Activated CD4-positive, alpha-beta T cell treated with anti-CD3 and anti-CD28 coated beads, Interleukin-2, amount 50 U/mL, for 48 hours (primary cell): Measurements from ENCODE around the gene BLCAP.
A peak's percentile ranks its signal among the peaks of the same experiment; 100 is the strongest.

Experiments
- DNase-seq, 2 experiments: peaks; one replicate each; pipeline ENCODE4 v3.0.0-alpha.2; 2020

The BLCAP gene

DNA sequence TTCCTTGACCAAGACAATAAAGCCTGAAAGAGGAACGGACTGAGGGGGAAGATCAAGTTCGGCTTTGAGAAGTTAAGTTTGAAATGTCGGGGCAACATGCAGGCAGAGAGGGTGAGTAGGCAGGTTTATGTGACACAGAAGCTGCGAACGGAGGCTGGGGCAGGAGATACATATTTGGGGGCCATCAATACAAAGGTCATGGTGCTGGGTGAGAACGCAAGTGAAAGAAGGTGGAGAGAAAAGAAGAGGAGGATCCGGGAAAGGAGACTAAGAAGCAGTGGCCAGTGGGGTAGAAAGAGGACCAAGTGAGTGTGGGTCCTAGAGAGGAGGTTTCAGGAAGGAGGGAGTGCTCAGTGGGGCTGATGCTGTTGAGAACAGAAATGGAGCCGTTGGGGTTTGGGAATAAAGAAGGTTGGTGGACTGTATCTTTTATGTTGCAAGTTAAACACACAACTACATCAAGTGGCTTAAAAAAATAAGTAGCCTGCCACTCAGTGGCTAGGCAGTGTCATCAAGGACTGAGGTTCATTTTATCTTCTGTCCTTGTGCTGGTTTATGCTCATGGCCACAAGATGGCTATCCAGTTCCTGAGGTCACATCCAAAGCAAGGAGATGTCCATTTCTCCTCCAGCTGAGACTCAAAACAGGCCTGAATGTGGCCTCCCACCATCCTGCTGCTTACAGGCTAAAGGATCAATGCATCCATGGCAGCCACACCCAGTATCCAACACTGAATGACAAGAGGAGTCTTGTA, 1.7 kb upstream of the BLCAP start:
- DNase-seq, result no peak

DNA sequence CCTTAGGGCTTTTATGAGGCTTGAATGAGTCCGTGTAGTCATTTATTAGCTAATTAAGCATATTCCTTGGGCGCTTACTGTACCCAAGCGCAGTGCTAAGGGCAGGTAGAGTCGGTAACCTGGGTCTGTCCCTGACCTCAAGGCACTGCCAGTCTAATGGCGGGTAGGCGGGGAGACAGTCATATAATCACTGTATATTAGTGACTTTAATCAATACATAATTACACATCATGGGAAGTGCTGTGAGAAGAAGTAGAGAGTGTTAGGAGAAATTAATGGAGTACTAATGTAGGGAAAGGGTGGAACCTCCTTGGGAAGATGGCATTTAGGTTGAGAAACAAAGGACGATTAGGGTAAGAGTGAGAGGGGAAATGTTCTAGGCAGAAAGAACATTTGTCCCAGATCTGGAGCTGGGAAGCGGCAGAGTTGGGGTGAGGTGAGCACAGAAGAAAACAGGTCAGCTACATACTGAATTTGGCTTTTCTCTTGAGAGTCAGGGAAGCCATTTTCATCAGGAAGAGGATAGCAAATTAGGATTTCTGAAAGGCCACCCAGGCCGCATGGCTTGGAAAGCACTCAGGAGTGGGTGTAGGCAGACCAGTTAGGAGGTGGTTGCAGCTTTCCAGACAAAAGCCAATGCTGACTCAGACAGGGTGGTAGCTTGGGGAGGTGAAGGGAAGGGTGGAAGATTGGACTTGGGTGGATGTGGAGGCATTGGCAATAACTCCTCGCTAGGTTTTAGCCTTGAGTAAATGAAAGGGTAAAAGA, 954 bp upstream of the BLCAP start:
- peak in 1 of 2 experiments; percentile 25 for DNase-seq

DNA sequence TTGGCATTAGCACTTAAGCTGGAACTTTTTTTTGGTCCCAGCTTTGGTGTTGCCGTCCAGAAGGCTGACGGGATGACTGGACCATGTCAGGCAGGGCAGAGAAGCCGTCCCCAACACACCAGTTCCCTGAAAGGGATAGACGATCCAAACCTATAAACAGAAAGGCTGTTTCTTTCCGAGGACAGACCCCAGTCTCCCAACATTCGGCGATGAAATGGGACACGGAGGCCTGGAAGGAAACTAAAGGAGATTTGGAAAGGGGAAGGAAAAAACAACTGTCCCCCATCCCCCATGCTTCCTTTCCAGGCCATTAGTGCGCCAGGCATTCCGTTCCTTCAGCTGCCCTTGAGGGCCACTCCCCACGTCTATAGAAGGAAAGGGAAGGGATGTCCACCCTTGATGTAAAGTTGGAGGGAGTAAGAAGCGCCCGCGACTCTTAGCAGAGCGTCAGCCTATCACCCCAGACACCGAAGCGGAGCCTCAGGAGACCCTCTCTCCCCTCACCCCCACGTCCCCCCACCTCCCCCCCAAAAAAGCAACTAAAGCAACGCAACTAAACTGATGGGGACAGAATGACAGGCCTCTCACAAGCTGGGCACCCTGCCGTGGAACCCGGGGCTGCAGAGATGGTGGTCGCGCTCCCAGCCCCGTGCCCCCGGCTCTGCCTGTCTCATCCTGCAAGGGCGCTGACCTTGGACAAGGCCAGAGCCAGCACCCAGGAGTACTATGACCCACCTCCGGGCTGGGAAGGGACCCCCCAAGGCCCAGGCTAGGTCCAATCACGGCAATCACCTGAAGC, 638 bp downstream of the BLCAP start:
- DNase-seq, result no peak

DNA sequence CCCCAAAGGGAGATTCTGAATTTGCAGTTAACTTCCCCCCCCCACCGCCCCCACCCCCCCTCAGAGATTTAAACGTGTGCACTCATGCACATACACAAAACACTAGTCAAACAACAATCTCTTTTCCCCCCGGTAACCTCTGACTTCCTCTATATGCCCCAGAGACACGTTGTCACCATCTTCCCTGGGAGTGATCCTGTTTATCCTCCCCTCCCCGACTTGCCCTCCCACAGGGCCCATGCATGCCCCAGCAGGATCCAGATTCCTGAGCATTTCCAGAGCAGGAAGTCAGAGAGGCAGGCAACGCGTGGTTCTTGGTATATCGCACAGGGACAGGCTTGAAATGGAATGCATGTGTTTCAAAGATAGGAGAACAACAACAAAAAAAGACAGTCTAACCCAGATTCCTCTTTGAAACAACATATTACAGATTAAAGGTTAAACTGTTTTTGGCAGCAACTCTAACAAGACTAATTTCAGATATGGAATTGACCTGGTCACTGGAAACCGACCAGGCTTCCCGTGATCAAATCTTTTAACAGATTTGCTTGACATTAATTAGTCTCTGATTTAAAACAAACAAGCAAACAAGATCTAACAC, 1.3 kb downstream of the BLCAP start:
- no peak for DNase-seq

GRCh38 chr20:37525810-37526209, 1.9 kb downstream of the BLCAP start:
- no peak for DNase-seq

DNA sequence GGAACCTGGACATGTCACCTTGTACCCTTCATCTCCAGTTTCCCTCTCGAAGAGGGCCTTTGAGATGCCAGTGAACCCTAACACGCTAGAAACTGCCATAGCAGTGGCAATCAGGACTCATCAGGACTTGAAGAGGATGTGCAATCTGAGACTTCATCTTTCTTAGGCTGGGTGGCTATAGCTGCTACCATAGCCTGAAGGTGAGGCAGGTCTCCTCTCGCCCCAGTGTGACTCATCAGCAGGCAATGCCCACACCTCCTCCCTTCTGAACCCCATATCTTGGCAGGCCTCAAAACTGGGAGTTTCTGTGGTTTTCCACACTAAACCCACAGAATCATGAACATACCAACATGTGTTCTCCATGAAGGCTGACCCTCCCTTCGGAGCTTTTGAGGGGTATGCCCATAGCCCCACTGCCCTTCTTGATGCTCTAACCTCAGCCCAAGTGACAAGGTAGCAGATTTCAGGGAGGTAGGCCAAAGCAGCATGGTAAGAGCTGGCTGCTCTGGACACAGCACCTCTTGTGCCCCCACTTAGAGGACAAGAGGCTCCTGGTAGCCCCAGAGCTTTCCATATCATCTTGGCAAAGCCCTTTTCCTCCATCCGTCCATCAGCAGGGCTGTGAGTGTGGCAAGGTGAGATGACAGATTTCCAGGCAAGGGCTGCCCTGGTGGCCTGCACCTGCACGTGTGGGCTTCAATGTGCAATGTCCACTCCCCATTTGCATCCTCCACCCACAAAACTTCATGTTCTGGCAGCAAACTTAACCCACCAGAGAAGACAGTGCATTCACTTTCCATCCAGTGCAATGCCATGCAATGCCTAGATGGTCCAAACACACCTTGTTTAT, 2.6 kb downstream of the BLCAP start:
- DNase-seq, result peak; percentile 24 to 43

GRCh38 chr20:37523911-37524700, 3.6 kb downstream of the BLCAP start:
- DNase-seq, result no peak

- no peak for DNase-seq
These were observed 4.7 kb downstream of the BLCAP start for GRCh38 chr20:37523012-37523391.

DNA sequence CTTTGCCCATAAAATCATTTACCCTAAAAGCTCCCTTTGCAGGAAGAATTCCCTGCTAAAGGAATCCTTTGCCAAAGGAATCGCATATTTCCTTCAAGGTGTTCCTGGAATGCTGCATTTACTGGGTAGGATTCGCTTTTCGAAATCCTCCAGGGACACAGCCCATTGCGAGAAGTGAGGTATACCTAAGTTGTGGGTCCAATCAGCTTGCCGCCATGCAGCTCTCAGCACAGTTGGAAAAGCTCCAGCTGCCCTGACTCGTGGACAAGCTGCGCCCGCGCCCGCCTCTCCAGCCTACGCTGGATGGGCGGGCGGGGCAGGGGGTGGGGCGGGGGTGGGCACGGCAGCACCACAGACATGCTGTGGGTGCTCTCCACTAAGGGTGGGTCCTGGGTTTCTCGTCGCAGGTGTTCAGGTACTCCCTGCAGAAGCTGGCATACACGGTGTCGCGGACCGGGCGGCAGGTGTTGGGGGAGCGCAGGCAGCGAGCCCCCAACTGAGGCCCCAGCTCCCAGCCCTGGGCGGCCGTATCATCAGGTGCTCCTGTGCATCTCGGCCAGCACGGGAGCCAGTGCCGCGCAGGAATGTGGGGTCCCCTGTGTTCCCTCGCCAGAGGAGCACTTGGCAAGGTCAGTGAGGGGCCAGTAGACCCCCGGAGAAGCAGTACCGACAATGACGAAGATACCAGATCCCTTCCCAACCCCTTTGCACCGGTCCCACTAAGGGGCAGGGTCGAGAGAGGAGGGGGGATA, 5.2 kb downstream of the BLCAP start:
- DNase-seq, result no peak

- DNase-seq, result no peak
These were observed 6.5 kb downstream of the BLCAP start, which contains the start of gene NNAT for GRCh38 chr20:37521061-37521771. TSS of gene NNAT (plus strand) at chr20:37521250. CDS start at chr20:37521332, 82 bp downstream.

DNA sequence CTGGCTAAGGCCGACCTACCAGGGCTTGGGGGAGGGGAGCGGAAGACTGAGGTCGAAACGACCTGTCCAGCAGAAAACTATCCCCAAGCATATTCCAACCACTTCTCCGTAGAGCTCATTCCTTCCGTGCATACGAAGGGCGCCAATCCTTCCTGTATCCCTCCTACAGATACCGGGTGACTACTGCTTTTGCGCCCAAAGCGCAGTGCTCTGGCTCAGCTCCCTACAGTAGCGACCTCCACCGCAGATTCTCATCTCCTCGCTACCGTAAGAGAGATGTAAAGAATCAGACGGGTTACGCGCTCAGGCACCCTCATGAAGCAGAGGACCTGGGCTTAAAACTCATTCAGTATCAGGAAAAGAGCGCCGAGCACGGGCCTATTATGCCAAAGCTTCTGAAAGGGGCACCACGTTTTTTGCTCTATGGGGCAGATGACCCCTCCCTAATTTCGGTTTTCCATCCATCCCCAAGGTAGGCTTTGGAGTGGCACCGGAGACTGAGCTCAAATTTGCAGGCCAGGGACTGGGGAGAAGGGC, 7.2 kb downstream of the BLCAP start:
- DNase-seq, result no peak

GRCh38 chr20:37519508-37520418, 7.9 kb downstream of the BLCAP start:
- no peak for DNase-seq

GRCh38 chr20:37518606-37519507, 8.8 kb downstream of the BLCAP start:
- DNase-seq, result no peak

DNA sequence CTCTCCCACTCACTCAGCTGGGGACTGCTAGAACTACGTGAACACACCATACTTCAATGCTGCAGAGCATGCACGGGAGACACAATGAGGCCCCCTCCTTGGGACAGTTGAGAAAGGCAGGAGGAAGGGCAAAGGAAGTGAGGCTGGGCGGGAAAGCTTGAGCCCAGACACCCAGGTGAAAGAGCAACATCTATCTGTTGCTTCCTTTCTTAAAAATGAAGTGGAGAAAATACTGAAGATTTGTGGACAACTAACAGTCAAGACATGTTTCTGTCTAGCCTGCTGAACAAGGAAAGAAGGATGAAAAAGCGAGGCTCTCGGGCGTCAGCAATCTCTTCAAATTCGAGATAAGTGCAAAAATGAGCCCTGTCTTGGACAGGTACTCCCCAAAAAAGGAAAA, 9.6 kb downstream of the BLCAP start:
- no peak for DNase-seq

GRCh38 chr20:37516811-37517750, 10.6 kb downstream of the BLCAP start:
- DNase-seq, result no peak

DNA sequence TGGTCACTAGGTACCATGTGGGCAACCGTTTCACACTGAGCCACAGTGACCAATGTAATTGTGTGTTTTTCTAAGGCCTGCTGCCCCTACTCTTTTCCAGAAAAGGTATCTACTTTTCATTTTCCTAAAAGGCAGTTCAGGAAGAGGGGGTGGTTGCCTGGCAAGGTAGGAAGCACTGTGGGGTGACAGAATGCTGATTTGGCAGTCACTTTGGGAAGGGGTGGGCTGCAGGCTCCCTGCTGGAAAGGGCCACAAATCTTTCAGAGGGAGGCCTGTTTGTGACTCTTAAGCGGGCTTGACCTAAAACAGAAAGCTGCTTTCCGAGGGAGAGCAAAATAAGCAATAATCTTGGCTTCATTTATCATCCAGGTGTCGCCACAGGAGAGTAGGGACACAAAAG, 11.8 kb downstream of the BLCAP start:
- DNase-seq, result no peak
